ENCODE results near the gene ACE2. TPM values are rescaled to one million over a fixed set of nuclear protein-coding genes. Genes with fewer than 3 reads are reported as not detected.

Gene ACE2
- total RNA-seq, 4 donors from 2014 or later, result 0.49 to 0.97 (median 0.85) TPM

DNA sequence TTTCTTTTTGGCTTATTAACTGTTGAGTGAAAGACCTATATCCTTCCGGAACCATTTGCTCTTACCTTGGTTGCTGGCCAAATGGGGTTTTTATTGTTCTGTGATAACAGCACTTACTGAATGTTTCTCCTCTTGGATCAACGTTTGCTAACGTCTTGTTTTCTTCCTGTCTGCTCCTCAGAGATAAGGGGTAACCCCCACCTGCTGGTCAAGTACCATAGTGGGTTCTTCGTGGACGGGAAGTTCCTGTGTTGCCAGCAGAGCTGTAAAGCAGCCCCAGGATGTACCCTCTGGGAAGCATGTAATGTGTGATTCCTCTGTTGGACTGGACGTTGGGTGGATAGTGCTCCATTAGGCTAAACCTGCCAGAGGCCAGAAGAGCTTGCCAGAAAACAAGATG, 84.8 kb downstream of the ACE2 start:
- no peaks in the 10 kb centered on the region for H3K9me3 ChIP-seq
- no peaks in the 10 kb centered on the region for H3K36me3 ChIP-seq
- H3K27me3 ChIP-seq, result no peaks in the 10 kb centered on the region
- no peak for DNase-seq (ENCODE audit: low spot score in 2 of 2)
- no peaks in the 10 kb centered on the region for H3K4me1 ChIP-seq
- TF ChIP-seq CTCF (IDR thresholded peaks at IDR 0.05) (no peak), POLR2A (IDR thresholded peaks at IDR 0.05) (no peak), EP300 (IDR thresholded peaks at IDR 0.05) (no peak), POLR2AphosphoS5 (IDR thresholded peaks at IDR 0.05) (no peak)
- no peak overlapping the region for H3K4me3 ChIP-seq
- no peak overlapping the region for H3K27ac ChIP-seq
- 36% methylated on average over 6 of the region's 6 CpGs for WGBS

- no peaks in the 10 kb centered on the region for H3K9me3 ChIP-seq
- DNase-seq (ENCODE audit: low spot score in 2 of 2), result no peak
- TF ChIP-seq EP300 (IDR thresholded peaks at IDR 0.05) (no peak), POLR2A (IDR thresholded peaks at IDR 0.05) (no peak), CTCF (IDR thresholded peaks at IDR 0.05) (no peak), POLR2AphosphoS5 (IDR thresholded peaks at IDR 0.05) (no peak)
- no peak overlapping the region for H3K27ac ChIP-seq
- H3K36me3 ChIP-seq, result no peaks in the 10 kb centered on the region
- 63% methylated on average over 1 of the region's 1 CpG for WGBS
- H3K4me3 ChIP-seq, result no peak overlapping the region
- H3K4me1 ChIP-seq, result no peaks in the 10 kb centered on the region
- no peaks in the 10 kb centered on the region for H3K27me3 ChIP-seq
Measured at GRCh38 chrX:15514279-15514678, 86.5 kb downstream of the ACE2 start.

GRCh38 chrX:15512401-15512965, 88.3 kb downstream of the ACE2 start:
- no peaks in the 10 kb centered on the region for H3K9me3 ChIP-seq
- H3K27me3 ChIP-seq, result no peaks in the 10 kb centered on the region
- H3K4me3 ChIP-seq, result no peak overlapping the region
- no peaks in the 10 kb centered on the region for H3K4me1 ChIP-seq
- H3K36me3 ChIP-seq, result no peaks in the 10 kb centered on the region
- WGBS, result 71% methylated on average over 4 of the region's 4 CpGs
- TF ChIP-seq POLR2AphosphoS5 (IDR thresholded peaks at IDR 0.05) (no peak), POLR2A (IDR thresholded peaks at IDR 0.05) (no peak), EP300 (IDR thresholded peaks at IDR 0.05) (no peak), CTCF (IDR thresholded peaks at IDR 0.05) (no peak)
- H3K27ac ChIP-seq, result no peak overlapping the region
- DNase-seq (ENCODE audit: low spot score in 2 of 2), result no peak

DNA sequence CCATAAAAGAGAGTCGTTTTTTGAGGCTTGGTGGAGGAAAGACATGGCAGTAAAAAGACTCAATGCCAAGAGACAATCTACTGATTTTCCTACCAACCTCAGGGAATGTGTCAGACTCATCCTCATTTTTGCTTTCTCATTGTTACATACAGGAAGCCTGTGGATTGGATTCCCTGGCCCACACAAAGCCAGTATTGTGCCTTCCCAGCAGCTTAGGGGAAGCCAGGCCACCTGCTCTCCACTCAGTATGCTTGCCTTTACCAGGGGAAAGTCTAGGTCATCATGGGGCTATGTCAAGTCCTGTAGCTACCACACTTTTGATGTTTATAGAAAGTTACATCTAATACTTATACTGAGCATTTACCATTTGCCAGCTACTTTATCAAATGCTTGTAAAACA, 89.2 kb downstream of the ACE2 start:
- 22% methylated on average over 1 of the region's 1 CpG for WGBS
- Histone ChIP-seq H3K4me3 (no peak overlapping the region), H3K9me3 (no peaks in the 10 kb centered on the region), H3K36me3 (no peaks in the 10 kb centered on the region), H3K4me1 (no peaks in the 10 kb centered on the region), H3K27ac (no peak overlapping the region), H3K27me3 (no peaks in the 10 kb centered on the region)
- TF ChIP-seq EP300 (IDR thresholded peaks at IDR 0.05) (no peak), POLR2A (IDR thresholded peaks at IDR 0.05) (no peak), POLR2AphosphoS5 (IDR thresholded peaks at IDR 0.05) (no peak)
- DNase-seq (ENCODE audit: low spot score in 2 of 2), result no peak

Other genes with a start within 250 kb of the ACE2 start
- 1 to 10 TPM in 2 of 4 donors, under 1 TPM in 1, not detected in 1; 0.76 to 1.7 (median 1.2) TPM for gene VEGFD, start 216.5 kb downstream of the ACE2 start, total RNA-seq
- 10 to 100 TPM in 3 of 4 donors, 1 to 10 TPM in 1; 4.4 to 24.4 (median 14.7) TPM for gene PIR, start 107.6 kb downstream of the ACE2 start, total RNA-seq
- gene BMX, start 100.2 kb downstream of the ACE2 start, total RNA-seq, result 1 to 10 TPM in 3 of 4 donors, under 1 TPM in 1; 0.45 to 1.9 (median 1.5) TPM
- under 1 TPM in 2 of 4 donors, not detected in 2; 0.48 to 0.51 TPM for gene CLTRN, start 63.8 kb upstream of the ACE2 start, total RNA-seq
- 10 to 100 TPM in 1 of 4 donors, 1 to 10 TPM in 3; 6.8 to 32.3 (median 7.9) TPM for gene CA5B, start 137.3 kb upstream of the ACE2 start, total RNA-seq
- gene ZRSR2, start 189.5 kb upstream of the ACE2 start, total RNA-seq, result 10 to 100 TPM in 1 of 4 donors, 1 to 10 TPM in 3; 2.3 to 11.5 (median 6.1) TPM

All from suprapubic skin (tissue), 4 donors.